ENCODE data around the gene DPH1.

The DPH1 gene

GRCh38 chr17:2017274-2017941 lies 12.5 kb upstream of the DPH1 start:
- TF ChIP-seq ZNF148 (tag by site-specific recombination; IDR thresholded peaks at IDR 0.05; ENCODE audit: borderline replicate concordance), result no peak
- no peak for TF ChIP-seq ZNF157 (tag by site-specific recombination; IDR thresholded peaks at IDR 0.05)
- TF ChIP-seq SCRT2 (tag by site-specific recombination; IDR thresholded peaks at IDR 0.05), result peak; percentile 45; the same call in 1 of the 2 replicates
- no peak for TF ChIP-seq ZNF146 (tag by site-specific recombination; IDR thresholded peaks at IDR 0.05)
- no peak for TF ChIP-seq TCF7L2 (IDR thresholded peaks at IDR 0.05; ENCODE audit: borderline replicate concordance, low read depth, low read length)
- no peak for TF ChIP-seq BCL11A (tag by site-specific recombination; IDR thresholded peaks at IDR 0.05; ENCODE audit: low read depth)
- no peak for TF ChIP-seq ZNF571 (tag by site-specific recombination; IDR thresholded peaks at IDR 0.05)
- TF ChIP-seq ZFHX2 (tag by site-specific recombination; conservative IDR thresholded peaks at IDR 0.05), result peak; percentile 70
- no peak for TF ChIP-seq MEIS1 (CRISPR knock-in tag; IDR thresholded peaks at IDR 0.05; ENCODE audit: borderline replicate concordance)
- peak; percentile 64 for TF ChIP-seq EGR2 (tag by site-specific recombination; IDR thresholded peaks at IDR 0.05; ENCODE audit: low read depth)
- TF ChIP-seq ZNF76 (tag by site-specific recombination; IDR thresholded peaks at IDR 0.05; ENCODE audit: borderline replicate concordance, low read depth), result no peak
- no peak for TF ChIP-seq ZNF423 (tag by site-specific recombination; IDR thresholded peaks at IDR 0.05)
- no peak for TF ChIP-seq ZNF548 (tag by site-specific recombination; IDR thresholded peaks at IDR 0.05)
- TF ChIP-seq ZNF174 (tag by site-specific recombination; IDR thresholded peaks at IDR 0.05), result no peak
- no peak for TF ChIP-seq GFI1B (tag by site-specific recombination; IDR thresholded peaks at IDR 0.05)
- Histone ChIP-seq H3K4me3 (ENCODE audit: low read depth, low read length) (no peak overlapping the region), H3K36me3 (ENCODE audit: control insufficient read depth in 2 of 2, insufficient read depth in 1 of 2, low read length in 2 of 2) (no peaks in the 10 kb centered on the region), H3K27ac (ENCODE audit: extremely low read depth, low read depth, low read length) (no peak overlapping the region), H3K9me3 (ENCODE audit: control insufficient read depth, insufficient read depth, low read depth, low read length) (no peaks in the 10 kb centered on the region), H3K4me1 (ENCODE audit: control insufficient read depth, insufficient read depth, low read length) (no peaks in the 10 kb centered on the region)
- CTCF ChIA-PET, result no interaction called here
- POLR2A ChIA-PET, result no interaction called here

DNA sequence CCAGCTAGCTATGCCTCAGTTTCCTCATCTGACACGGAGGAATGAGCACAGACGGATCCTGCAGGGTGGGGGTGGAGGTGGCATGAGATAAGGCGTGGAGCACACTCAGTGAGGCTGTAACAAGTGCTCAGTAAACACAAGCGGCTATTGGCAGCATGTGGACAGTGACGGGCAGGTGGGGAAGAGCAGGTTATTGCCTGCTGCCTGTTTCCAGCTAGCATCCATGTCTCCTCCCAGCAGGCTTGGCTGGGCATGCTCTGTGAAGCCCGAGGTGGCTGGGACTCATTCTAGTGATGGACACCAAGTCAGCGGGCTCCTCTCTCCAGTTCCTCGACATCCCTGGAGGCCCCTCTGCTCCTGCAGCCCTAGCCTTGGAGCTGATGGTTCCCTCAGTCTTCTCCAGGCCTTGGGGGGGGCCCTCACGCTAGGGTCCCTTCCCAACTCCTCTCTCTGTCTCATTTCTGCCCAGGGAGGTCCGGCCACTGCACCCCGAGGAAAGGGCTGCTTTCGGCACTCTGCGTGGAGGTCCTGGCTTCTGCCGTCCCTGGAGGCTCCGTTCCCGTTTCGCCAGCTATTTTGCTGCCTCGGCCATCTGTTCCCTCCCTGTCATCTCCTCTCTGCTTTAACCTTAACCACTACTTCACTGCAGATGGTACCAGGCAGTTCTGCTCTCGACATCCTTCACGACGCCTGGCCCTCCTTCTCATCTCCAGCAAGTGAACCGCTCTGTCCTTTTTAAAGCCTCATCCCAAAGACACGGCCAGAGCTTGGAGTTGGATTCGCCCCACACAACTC lies 11.0 kb upstream of the DPH1 start:
- ChIA-PET POLR2A (no interaction called here), CTCF (interaction anchor here (0.6 to 0.8 kb wide), 3 partner anchors 36 to 223 kb away, joined by 3 to 5 read pairs (median 4); partner anchors contain the start of gene HIC1)
- H3K27ac ChIP-seq (ENCODE audit: extremely low read depth, low read depth, low read length), result no peak overlapping the region
- TF ChIP-seq ZNF830 (tag by site-specific recombination; IDR thresholded peaks at IDR 0.05; ENCODE audit: low read depth), result no peak
- TF ChIP-seq SCRT2 (tag by site-specific recombination; IDR thresholded peaks at IDR 0.05), result 0 out of 2 replicates have a peak, but pooled peaks have one; percentile 21
- no peak for TF ChIP-seq ZBTB1 (tag by site-specific recombination; IDR thresholded peaks at IDR 0.05)
- TF ChIP-seq, protein P1, sequence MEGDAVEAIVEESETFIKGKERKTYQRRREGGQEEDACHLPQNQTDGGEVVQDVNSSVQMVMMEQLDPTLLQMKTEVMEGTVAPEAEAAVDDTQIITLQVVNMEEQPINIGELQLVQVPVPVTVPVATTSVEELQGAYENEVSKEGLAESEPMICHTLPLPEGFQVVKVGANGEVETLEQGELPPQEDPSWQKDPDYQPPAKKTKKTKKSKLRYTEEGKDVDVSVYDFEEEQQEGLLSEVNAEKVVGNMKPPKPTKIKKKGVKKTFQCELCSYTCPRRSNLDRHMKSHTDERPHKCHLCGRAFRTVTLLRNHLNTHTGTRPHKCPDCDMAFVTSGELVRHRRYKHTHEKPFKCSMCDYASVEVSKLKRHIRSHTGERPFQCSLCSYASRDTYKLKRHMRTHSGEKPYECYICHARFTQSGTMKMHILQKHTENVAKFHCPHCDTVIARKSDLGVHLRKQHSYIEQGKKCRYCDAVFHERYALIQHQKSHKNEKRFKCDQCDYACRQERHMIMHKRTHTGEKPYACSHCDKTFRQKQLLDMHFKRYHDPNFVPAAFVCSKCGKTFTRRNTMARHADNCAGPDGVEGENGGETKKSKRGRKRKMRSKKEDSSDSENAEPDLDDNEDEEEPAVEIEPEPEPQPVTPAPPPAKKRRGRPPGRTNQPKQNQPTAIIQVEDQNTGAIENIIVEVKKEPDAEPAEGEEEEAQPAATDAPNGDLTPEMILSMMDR (tag by site-specific recombination; IDR thresholded peaks at IDR 0.05), result no peak
- no peak for TF ChIP-seq HOXA7 (CRISPR knock-in tag; IDR thresholded peaks at IDR 0.05; ENCODE audit: borderline replicate concordance)
- TF ChIP-seq ZNF514 (tag by site-specific recombination; IDR thresholded peaks at IDR 0.05), result no peak
- no peak for TF ChIP-seq ZNF596 (tag by site-specific recombination; IDR thresholded peaks at IDR 0.05)
- no peak for TF ChIP-seq ZNF140 (tag by site-specific recombination; IDR thresholded peaks at IDR 0.05)
- TF ChIP-seq ZNF214 (tag by site-specific recombination; IDR thresholded peaks at IDR 0.05; ENCODE audit: borderline replicate concordance), result no peak
- H3K9me3 ChIP-seq (ENCODE audit: control insufficient read depth, insufficient read depth, low read depth, low read length), result no peaks in the 10 kb centered on the region
- peaks cover under 1% of the 10 kb centered on the region; the same call in 1 of the 2 replicates for H3K4me1 ChIP-seq (ENCODE audit: control insufficient read depth, insufficient read depth, low read length)
- H3K36me3 ChIP-seq (ENCODE audit: control insufficient read depth in 2 of 2, insufficient read depth in 1 of 2, low read length in 2 of 2), result no peaks in the 10 kb centered on the region
- no peak overlapping the region for H3K4me3 ChIP-seq (ENCODE audit: low read depth, low read length)

Measured in HEK293 (cell line).